Lower lobe of right lung (tissue), 2 donors: ENCODE results near the gene RENBP. TPM values are rescaled to one million over a fixed set of nuclear protein-coding genes. Genes with fewer than 3 reads are reported as not detected.

Source experiments
- ATAC-seq, 2 donors: fragments of 200-7000 bp; cut with Tn5 transposase; one replicate each; pipeline ENCODE4 v1.9.1; 2020 to 2022; ENCODE audit warnings: mild to moderate bottlenecking in 2 of 2, moderate library complexity in 2 of 2
- DNase-seq: peaks from one replicate; pipeline ENCODE4 v3.0.0-alpha.2; 2020
- H3K27ac ChIP-seq: fragments of 200-600 bp; one replicate; pipeline ENCODE4 v1.8.0; 2022
- H3K27me3 ChIP-seq: fragments of 200-600 bp; one replicate; pipeline ENCODE4 v1.8.0; 2022; ENCODE audit warnings: low read depth
- H3K36me3 ChIP-seq: fragments of 200-600 bp; one replicate; pipeline ENCODE4 v1.8.0; 2022; ENCODE audit warnings: mild to moderate bottlenecking
- H3K4me1 ChIP-seq: fragments of 200-600 bp; one replicate; pipeline ENCODE4 v1.8.0; 2022
- H3K4me3 ChIP-seq: fragments of 200-600 bp; one replicate; pipeline ENCODE4 v1.8.0; 2022; ENCODE audit warnings: mild to moderate bottlenecking
- H3K9me3 ChIP-seq: fragments of 200-600 bp; one replicate; pipeline ENCODE4 v1.8.0; 2022
- intact Hi-C: fragments of 100-400 bp; cut with DNase I; formaldehyde crosslinking; loops from one replicate; pipeline ENCODE4 v1.11.0; 2022
- total RNA-seq: library from RNA; stranded (reverse); fragmentation: NEBNext Ultra II Directional; extraction: Animal tissue kit (Norgen Biotek cat#: 25700); gene quantifications from one replicate; pipeline ENCODE4 v1.2.1, GENCODE V29; 2021
- TF ChIP-seq, protein P1 (sequence below): fragments of 200-600 bp; IDR thresholded peaks from one replicate; pipeline ENCODE4 v1.8.0; 2022; ENCODE audit warnings: antibody characterized with exemption, mild to moderate bottlenecking
- donor health status: DM: no; HTN: yes; CAD: no; lungs with severe emphysema.

RENBP gene
- total RNA-seq, 1 donor from 2014 or later = 57.0 TPM

GRCh38 chrX:153925739-153926551 lies 18.5 kb downstream of the RENBP start, which contains the start of gene ARHGAP4:
ARHGAP4 (minus strand) TSS chrX:153926264; CDS start chrX:153926202, 62 bp downstream.
- Histone ChIP-seq H3K9me3 (no peaks in the 10 kb centered on the region), H3K27ac (peak within 1 kb of the TSS; percentile 95), H3K27me3 (no peaks in the 10 kb centered on the region), H3K4me3 (peak within 1 kb of the TSS; percentile 64), H3K4me1 (peaks cover 44% of the 10 kb centered on the region), H3K36me3 (peaks cover 14% of the 10 kb centered on the region)
- intact Hi-C loops = no loop called here
- TF ChIP-seq, protein P1, sequence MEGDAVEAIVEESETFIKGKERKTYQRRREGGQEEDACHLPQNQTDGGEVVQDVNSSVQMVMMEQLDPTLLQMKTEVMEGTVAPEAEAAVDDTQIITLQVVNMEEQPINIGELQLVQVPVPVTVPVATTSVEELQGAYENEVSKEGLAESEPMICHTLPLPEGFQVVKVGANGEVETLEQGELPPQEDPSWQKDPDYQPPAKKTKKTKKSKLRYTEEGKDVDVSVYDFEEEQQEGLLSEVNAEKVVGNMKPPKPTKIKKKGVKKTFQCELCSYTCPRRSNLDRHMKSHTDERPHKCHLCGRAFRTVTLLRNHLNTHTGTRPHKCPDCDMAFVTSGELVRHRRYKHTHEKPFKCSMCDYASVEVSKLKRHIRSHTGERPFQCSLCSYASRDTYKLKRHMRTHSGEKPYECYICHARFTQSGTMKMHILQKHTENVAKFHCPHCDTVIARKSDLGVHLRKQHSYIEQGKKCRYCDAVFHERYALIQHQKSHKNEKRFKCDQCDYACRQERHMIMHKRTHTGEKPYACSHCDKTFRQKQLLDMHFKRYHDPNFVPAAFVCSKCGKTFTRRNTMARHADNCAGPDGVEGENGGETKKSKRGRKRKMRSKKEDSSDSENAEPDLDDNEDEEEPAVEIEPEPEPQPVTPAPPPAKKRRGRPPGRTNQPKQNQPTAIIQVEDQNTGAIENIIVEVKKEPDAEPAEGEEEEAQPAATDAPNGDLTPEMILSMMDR = no peak
- DNase-seq = peak; percentile 63
- no peak for ATAC-seq

DNA sequence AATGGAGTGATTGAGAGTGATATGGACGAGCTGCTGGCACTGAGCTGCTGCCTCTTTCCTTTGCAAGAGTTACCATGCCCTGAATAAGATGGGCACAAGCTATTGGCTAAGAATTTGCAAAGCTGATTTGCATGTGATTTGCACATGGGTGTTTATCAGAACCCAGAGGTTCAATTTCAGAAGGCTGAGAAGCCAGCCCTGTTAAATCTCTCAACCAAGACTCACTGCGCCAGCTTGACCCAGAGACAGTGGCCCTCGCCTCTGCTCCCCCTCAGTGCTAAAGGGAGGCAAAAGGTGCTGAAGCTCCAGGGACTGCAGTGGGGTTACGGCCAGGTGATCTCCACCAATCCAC lies 19.1 kb downstream of the RENBP start:
- no peak for ATAC-seq
- Histone ChIP-seq H3K4me1 (peaks cover 50% of the 10 kb centered on the region), H3K27me3 (no peaks in the 10 kb centered on the region), H3K27ac (peak overlapping the region; percentile 95), H3K9me3 (no peaks in the 10 kb centered on the region), H3K4me3 (peak overlapping the region; percentile 64), H3K36me3 (peaks cover 8% of the 10 kb centered on the region)
- intact Hi-C loops = no loop called here
- DNase-seq = no peak
- TF ChIP-seq, protein P1 = no peak

DNA sequence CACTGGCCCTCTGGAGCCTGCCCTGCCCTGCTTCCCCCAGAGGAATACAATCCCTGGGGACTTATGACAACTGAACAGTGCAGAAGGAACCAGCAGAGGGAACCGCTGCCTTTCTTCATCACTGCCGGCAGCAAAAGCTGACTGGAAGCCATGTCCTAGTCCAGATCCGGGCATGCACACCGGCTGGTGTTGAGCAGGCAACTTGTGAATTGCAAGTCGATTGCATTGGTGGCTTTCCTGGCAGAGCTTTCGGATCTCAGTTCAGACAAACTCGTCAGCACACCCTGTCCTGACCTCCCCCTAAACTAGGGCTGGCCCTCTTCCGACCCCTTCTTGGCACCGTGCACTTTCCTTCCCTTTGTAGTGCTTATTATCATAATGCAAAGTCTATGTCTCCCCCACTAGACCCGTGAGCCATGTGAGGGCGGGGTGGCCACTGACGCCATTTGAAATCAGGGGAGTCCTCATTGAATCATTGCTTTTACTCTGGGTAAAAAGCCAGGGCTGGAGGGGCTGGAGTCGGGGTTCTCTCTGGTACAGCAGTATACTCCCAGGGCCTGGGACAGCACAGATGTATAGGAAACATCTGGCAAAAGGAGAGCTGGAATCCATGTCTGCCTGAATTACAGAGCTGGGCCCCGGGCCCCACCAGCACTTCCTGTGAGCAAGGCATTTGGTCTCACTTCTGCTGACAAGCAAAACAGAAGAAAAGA lies 20.1 kb downstream of the RENBP start:
- peak overlapping the region; percentile 46 for H3K27ac ChIP-seq
- H3K36me3 ChIP-seq = no peaks in the 10 kb centered on the region
- TF ChIP-seq, protein P1 = peak; percentile 22
- H3K9me3 ChIP-seq = no peaks in the 10 kb centered on the region
- ATAC-seq (no peak), DNase-seq (no peak)
- H3K4me1 ChIP-seq = peaks cover 46% of the 10 kb centered on the region
- no peaks in the 10 kb centered on the region for H3K27me3 ChIP-seq
- intact Hi-C loops = no loop called here
- H3K4me3 ChIP-seq = peak overlapping the region; percentile 64

- intact Hi-C loops = no loop called here
- peak overlapping the region; percentile 46 for H3K27ac ChIP-seq
- ATAC-seq = peak; percentile 45 to 52
- H3K4me3 ChIP-seq = peak overlapping the region; percentile 25
- TF ChIP-seq, protein P1 = peak; percentile 49
- peaks cover 39% of the 10 kb centered on the region for H3K4me1 ChIP-seq
- H3K36me3 ChIP-seq = peaks cover 5% of the 10 kb centered on the region
- H3K9me3 ChIP-seq = no peaks in the 10 kb centered on the region
- peak; percentile 78 for DNase-seq
- no peaks in the 10 kb centered on the region for H3K27me3 ChIP-seq
These were observed 21.2 kb downstream of the RENBP start for GRCh38 chrX:153922932-153923857.
